Progenitor cell of endocrine pancreas (in vitro differentiated cells): Measurements from ENCODE around the gene CNTNAP2. TPM values are rescaled to one million over a fixed set of nuclear protein-coding genes. Genes with fewer than 3 reads are reported as not detected.

Experiments
- DNase-seq: peaks from one replicate; pipeline ENCODE4 v3.0.0; 2021; ENCODE audit warnings: low spot score; ENCODE audit not compliant: unreplicated experiment
- H3K27ac Mint-ChIP-seq: 2 replicates; pipeline ENCODE4 v1.8.0; 2021; ENCODE audit warnings: mild to moderate bottlenecking, moderate library complexity, mixed read lengths
- H3K27me3 Mint-ChIP-seq: 2 replicates; pipeline ENCODE4 v1.8.0; 2021; ENCODE audit warnings: mixed read lengths
- H3K36me3 Mint-ChIP-seq: 2 replicates; pipeline ENCODE4 v1.8.0; 2022; ENCODE audit warnings: mixed read lengths; ENCODE audit not compliant: insufficient read depth
- H3K4me1 Mint-ChIP-seq: 2 replicates; pipeline ENCODE4 v1.8.0; 2021; ENCODE audit warnings: low read depth, mixed read lengths
- H3K4me3 Mint-ChIP-seq: 2 replicates; pipeline ENCODE4 v1.8.0; 2021; ENCODE audit warnings: low read depth, mild to moderate bottlenecking, moderate library complexity, mixed read lengths
- H3K9me3 Mint-ChIP-seq: 2 replicates; pipeline ENCODE4 v1.8.0; 2021; ENCODE audit warnings: low read depth, mixed read lengths
- CTCF ChIP-seq: fragments of 200-600 bp; sonication (generic); IDR thresholded peaks from one replicate; pipeline ENCODE4 v1.5.0; 2021; ENCODE audit warnings: antibody characterized with exemption, mild to moderate bottlenecking; ENCODE audit not compliant: unreplicated experiment
- total RNA-seq: library from RNA; stranded (reverse); gene quantifications from 2 replicates; pipeline ENCODE4 v1.2.1, GENCODE V29; 2021

Gene CNTNAP2
- total RNA-seq, 1 donor from 2014 or later: 6.5 TPM

- DNase-seq: no peak
- peaks cover 16% of the 10 kb centered on the region for H3K9me3 Mint-ChIP-seq
- no peaks in the 10 kb centered on the region for H3K27me3 Mint-ChIP-seq
- H3K36me3 Mint-ChIP-seq: peaks cover 1% of the 10 kb centered on the region
- H3K27ac Mint-ChIP-seq: no peak overlapping the region
- no peak for TF ChIP-seq CTCF
- peaks cover 8% of the 10 kb centered on the region for H3K4me1 Mint-ChIP-seq
- H3K4me3 Mint-ChIP-seq: no peak overlapping the region
Measured at GRCh38 chr7:146670532-146670931, 553.9 kb downstream of the CNTNAP2 start.

- Mint-ChIP-seq H3K9me3 (no peaks in the 10 kb centered on the region), H3K36me3 (no peaks in the 10 kb centered on the region), H3K27me3 (no peaks in the 10 kb centered on the region), H3K27ac (no peak overlapping the region), H3K4me1 (no peaks in the 10 kb centered on the region), H3K4me3 (no peak overlapping the region)
- DNase-seq: no peak
- TF ChIP-seq CTCF: no peak
Measured at GRCh38 chr7:146681487-146681886, 564.9 kb downstream of the CNTNAP2 start.

GRCh38 chr7:146683439-146683838 is 566.8 kb downstream of the CNTNAP2 start:
- no peaks in the 10 kb centered on the region for H3K36me3 Mint-ChIP-seq
- H3K9me3 Mint-ChIP-seq: no peaks in the 10 kb centered on the region
- no peak for DNase-seq
- no peak overlapping the region for H3K27ac Mint-ChIP-seq
- no peak overlapping the region for H3K4me3 Mint-ChIP-seq
- H3K27me3 Mint-ChIP-seq: no peaks in the 10 kb centered on the region
- peaks cover 1% of the 10 kb centered on the region for H3K4me1 Mint-ChIP-seq
- TF ChIP-seq CTCF: no peak

- no peak overlapping the region for H3K4me3 Mint-ChIP-seq
- H3K36me3 Mint-ChIP-seq: no peaks in the 10 kb centered on the region
- H3K27ac Mint-ChIP-seq: no peak overlapping the region
- no peaks in the 10 kb centered on the region for H3K27me3 Mint-ChIP-seq
- H3K9me3 Mint-ChIP-seq: no peaks in the 10 kb centered on the region
- DNase-seq: no peak
- TF ChIP-seq CTCF: no peak
- peaks cover 5% of the 10 kb centered on the region for H3K4me1 Mint-ChIP-seq
Measured at GRCh38 chr7:146690987-146691386, 574.4 kb downstream of the CNTNAP2 start.

- H3K27ac Mint-ChIP-seq: no peak overlapping the region
- H3K4me3 Mint-ChIP-seq: no peak overlapping the region
- peaks cover 7% of the 10 kb centered on the region for H3K4me1 Mint-ChIP-seq
- H3K9me3 Mint-ChIP-seq: peaks cover 2% of the 10 kb centered on the region
- no peak for TF ChIP-seq CTCF
- no peaks in the 10 kb centered on the region for H3K36me3 Mint-ChIP-seq
- DNase-seq: no peak
- no peaks in the 10 kb centered on the region for H3K27me3 Mint-ChIP-seq
Measured at GRCh38 chr7:146698995-146699610, 582.5 kb downstream of the CNTNAP2 start.
